Suprapubic skin (tissue), 4 donors: ENCODE data around the gene CD6.

ENCODE experiments used
- POLR2A ChIP-seq, 2 donors: fragments of 450-650 bp; IDR thresholded peaks; one replicate each; pipeline ENCODE4 v1.6.1; 2017; ENCODE audit warnings: antibody characterized with exemption in 2 of 2, mild to moderate bottlenecking in 2 of 2, moderate library complexity in 2 of 2
- POLR2AphosphoS5 ChIP-seq, 3 donors: sonication (generic); formaldehyde crosslinking; IDR thresholded peaks; one replicate each; pipeline ENCODE4 v1.6.1; 2017; ENCODE audit warnings: antibody characterized with exemption in 3 of 3
- TF ChIP-seq, protein P1 (sequence below), 2 donors: fragments of 200-600 bp in 1 of 2; fragments of 450-650 bp in 1 of 2; sonication (generic) in 1 of 2; IDR thresholded peaks; one replicate each; pipeline ENCODE4 v1.5.1; 2016 to 2019; ENCODE audit warnings: antibody characterized with exemption in 2 of 2, mild to moderate bottlenecking in 1 of 2, moderate library complexity in 1 of 2

DNA sequence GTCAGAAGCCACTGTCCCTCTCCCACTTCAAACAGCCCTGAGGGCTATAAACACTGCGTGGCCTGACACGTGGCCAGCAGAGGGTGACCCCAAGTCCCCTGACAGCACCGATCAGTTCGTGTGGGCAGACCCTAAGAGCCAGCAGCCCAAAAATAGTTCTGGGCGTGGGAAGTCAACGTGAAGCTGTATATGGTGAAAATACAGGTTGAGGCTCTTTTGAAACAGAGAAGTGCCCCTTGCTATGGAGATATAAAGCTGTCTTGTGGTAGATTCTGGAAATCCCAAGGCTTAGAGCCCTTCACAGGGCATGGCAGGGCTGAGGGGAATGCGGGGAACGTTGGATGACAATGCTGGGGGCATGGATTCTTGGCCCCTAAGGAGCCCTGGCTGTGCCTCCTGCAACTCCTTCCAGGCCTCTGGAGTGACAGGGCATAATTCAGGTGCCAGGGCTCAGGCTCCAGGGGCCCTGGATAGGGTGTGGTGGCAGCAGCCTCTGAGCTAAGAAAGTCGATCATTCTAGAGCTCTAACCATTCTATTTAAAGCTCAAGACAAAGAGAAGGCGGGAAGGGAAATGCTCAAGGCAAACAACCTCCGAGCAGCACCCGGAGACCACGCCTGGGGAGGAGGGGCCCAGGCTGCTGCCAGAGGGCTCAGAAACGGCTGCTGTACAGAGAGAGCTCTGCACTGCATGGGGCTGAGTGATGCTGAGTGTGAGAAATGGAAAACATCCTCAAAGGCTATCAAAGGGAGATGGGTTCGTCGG, 70.5 kb downstream of the CD6 start:
- TF ChIP-seq, protein P1, sequence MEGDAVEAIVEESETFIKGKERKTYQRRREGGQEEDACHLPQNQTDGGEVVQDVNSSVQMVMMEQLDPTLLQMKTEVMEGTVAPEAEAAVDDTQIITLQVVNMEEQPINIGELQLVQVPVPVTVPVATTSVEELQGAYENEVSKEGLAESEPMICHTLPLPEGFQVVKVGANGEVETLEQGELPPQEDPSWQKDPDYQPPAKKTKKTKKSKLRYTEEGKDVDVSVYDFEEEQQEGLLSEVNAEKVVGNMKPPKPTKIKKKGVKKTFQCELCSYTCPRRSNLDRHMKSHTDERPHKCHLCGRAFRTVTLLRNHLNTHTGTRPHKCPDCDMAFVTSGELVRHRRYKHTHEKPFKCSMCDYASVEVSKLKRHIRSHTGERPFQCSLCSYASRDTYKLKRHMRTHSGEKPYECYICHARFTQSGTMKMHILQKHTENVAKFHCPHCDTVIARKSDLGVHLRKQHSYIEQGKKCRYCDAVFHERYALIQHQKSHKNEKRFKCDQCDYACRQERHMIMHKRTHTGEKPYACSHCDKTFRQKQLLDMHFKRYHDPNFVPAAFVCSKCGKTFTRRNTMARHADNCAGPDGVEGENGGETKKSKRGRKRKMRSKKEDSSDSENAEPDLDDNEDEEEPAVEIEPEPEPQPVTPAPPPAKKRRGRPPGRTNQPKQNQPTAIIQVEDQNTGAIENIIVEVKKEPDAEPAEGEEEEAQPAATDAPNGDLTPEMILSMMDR (IDR thresholded peaks at IDR 0.05): no peak
- TF ChIP-seq POLR2A (IDR thresholded peaks at IDR 0.05) (no peak), POLR2AphosphoS5 (IDR thresholded peaks at IDR 0.05) (no peak)
